Upper lobe of right lung (tissue), 1 donor: Measurements from ENCODE around the gene MEIS2. TPM values are rescaled to one million over a fixed set of nuclear protein-coding genes. Genes with fewer than 3 reads are reported as not detected.

ENCODE experiments used
- ATAC-seq: fragments of 200-7000 bp; cut with Tn5 transposase; one replicate; pipeline ENCODE4 v1.9.1; 2020; ENCODE audit warnings: mild to moderate bottlenecking, moderate library complexity
- DNase-seq: peaks from one replicate; pipeline ENCODE4 v3.0.0-alpha.2; 2020
- H3K27ac ChIP-seq: fragments of 200-600 bp; one replicate; pipeline ENCODE4 v1.8.0; 2022
- H3K27me3 ChIP-seq: fragments of 200-600 bp; one replicate; pipeline ENCODE4 v1.8.0; 2022; ENCODE audit warnings: mild to moderate bottlenecking
- H3K36me3 ChIP-seq: fragments of 200-600 bp; one replicate; pipeline ENCODE4 v1.8.0; 2022
- H3K4me1 ChIP-seq: fragments of 200-600 bp; one replicate; pipeline ENCODE4 v1.8.0; 2022
- H3K4me3 ChIP-seq: fragments of 200-600 bp; one replicate; pipeline ENCODE4 v1.8.0; 2022; ENCODE audit warnings: mild to moderate bottlenecking
- H3K9me3 ChIP-seq: fragments of 200-600 bp; one replicate; pipeline ENCODE4 v1.8.0; 2022
- CTCF ChIP-seq: fragments of 200-600 bp; IDR thresholded peaks from one replicate; pipeline ENCODE4 v1.8.0; 2022; ENCODE audit warnings: antibody characterized with exemption
- intact Hi-C: fragments of 100-400 bp; cut with DNase I; formaldehyde crosslinking; loops from one replicate; pipeline ENCODE4 v1.11.0; 2022
- total RNA-seq: library from RNA; stranded (reverse); fragmentation: NEBNext Ultra II Directional; extraction: Animal tissue kit (Norgen Biotek cat#: 25700); gene quantifications from one replicate; pipeline ENCODE4 v1.2.1, GENCODE V29; 2021
- donor health status: DM: no; HTN: yes; CAD: no; lungs with severe emphysema.

MEIS2 gene
- total RNA-seq, 1 donor from 2014 or later: 26.7 TPM

GRCh38 chr15:36978625-36979024, 121.7 kb downstream of the MEIS2 start:
- ATAC-seq (no peak), DNase-seq (no peak)
- Histone ChIP-seq H3K4me1 (no peaks in the 10 kb centered on the region), H3K27ac (no peak overlapping the region), H3K36me3 (no peaks in the 10 kb centered on the region), H3K9me3 (no peaks in the 10 kb centered on the region), H3K27me3 (no peaks in the 10 kb centered on the region), H3K4me3 (no peak overlapping the region)
- no peak for TF ChIP-seq CTCF
- intact Hi-C loops: no loop called here

GRCh38 chr15:36978126-36978525, 122.2 kb downstream of the MEIS2 start:
- Histone ChIP-seq H3K27ac (no peak overlapping the region), H3K36me3 (no peaks in the 10 kb centered on the region), H3K9me3 (no peaks in the 10 kb centered on the region), H3K4me1 (no peaks in the 10 kb centered on the region), H3K4me3 (no peak overlapping the region), H3K27me3 (no peaks in the 10 kb centered on the region)
- TF ChIP-seq CTCF: no peak
- ATAC-seq: no peak
- DNase-seq: no peak
- intact Hi-C loops: no loop called here

GRCh38 chr15:36977659-36978058, 122.7 kb downstream of the MEIS2 start:
- ATAC-seq (no peak), DNase-seq (no peak)
- H3K27ac ChIP-seq: no peak overlapping the region
- intact Hi-C loops: no loop called here
- no peaks in the 10 kb centered on the region for H3K36me3 ChIP-seq
- H3K4me1 ChIP-seq: no peaks in the 10 kb centered on the region
- TF ChIP-seq CTCF: no peak
- H3K9me3 ChIP-seq: no peaks in the 10 kb centered on the region
- no peaks in the 10 kb centered on the region for H3K27me3 ChIP-seq
- H3K4me3 ChIP-seq: no peak overlapping the region

GRCh38 chr15:36972704-36973103, 127.6 kb downstream of the MEIS2 start:
- Histone ChIP-seq H3K36me3 (no peaks in the 10 kb centered on the region), H3K9me3 (no peaks in the 10 kb centered on the region), H3K27ac (no peak overlapping the region), H3K4me1 (no peaks in the 10 kb centered on the region), H3K4me3 (no peak overlapping the region), H3K27me3 (no peaks in the 10 kb centered on the region)
- intact Hi-C loops: no loop called here
- ATAC-seq: no peak
- TF ChIP-seq CTCF: no peak
- DNase-seq: no peak

GRCh38 chr15:36970522-36970921, 129.8 kb downstream of the MEIS2 start:
- DNase-seq (no peak), ATAC-seq (no peak)
- Histone ChIP-seq H3K27ac (no peak overlapping the region), H3K27me3 (no peaks in the 10 kb centered on the region), H3K4me3 (no peak overlapping the region), H3K4me1 (no peaks in the 10 kb centered on the region), H3K9me3 (no peaks in the 10 kb centered on the region), H3K36me3 (no peaks in the 10 kb centered on the region)
- no peak for TF ChIP-seq CTCF
- intact Hi-C loops: no loop called here

GRCh38 chr15:36967929-36968328, 132.4 kb downstream of the MEIS2 start:
- intact Hi-C loops: no loop called here
- TF ChIP-seq CTCF: no peak
- H3K27ac ChIP-seq: no peak overlapping the region
- no peaks in the 10 kb centered on the region for H3K9me3 ChIP-seq
- H3K4me1 ChIP-seq: no peaks in the 10 kb centered on the region
- DNase-seq (no peak), ATAC-seq (no peak)
- no peaks in the 10 kb centered on the region for H3K36me3 ChIP-seq
- no peaks in the 10 kb centered on the region for H3K27me3 ChIP-seq
- H3K4me3 ChIP-seq: no peak overlapping the region
